LNCaP clone FGC (cell line): Measurements from ENCODE around the gene BCOR.

Source experiments
- DNase-seq: peaks from one replicate; pipeline ENCODE4 v3.0.0-alpha.2; 2011; ENCODE audit warnings: low read depth
- H3K4me3 ChIP-seq: 2 replicates; pipeline ENCODE4 v1.5.1; 2011; ENCODE audit warnings: mild to moderate bottlenecking, low read depth, low read length, control low read depth
- CTCF ChIP-seq: IDR thresholded peaks from 2 replicates; pipeline ENCODE4 v1.5.1; 2012; ENCODE audit warnings: mild to moderate bottlenecking; ENCODE audit not compliant: control insufficient read depth, insufficient read depth; ENCODE audit errors: extremely low read depth

Gene BCOR

DNA sequence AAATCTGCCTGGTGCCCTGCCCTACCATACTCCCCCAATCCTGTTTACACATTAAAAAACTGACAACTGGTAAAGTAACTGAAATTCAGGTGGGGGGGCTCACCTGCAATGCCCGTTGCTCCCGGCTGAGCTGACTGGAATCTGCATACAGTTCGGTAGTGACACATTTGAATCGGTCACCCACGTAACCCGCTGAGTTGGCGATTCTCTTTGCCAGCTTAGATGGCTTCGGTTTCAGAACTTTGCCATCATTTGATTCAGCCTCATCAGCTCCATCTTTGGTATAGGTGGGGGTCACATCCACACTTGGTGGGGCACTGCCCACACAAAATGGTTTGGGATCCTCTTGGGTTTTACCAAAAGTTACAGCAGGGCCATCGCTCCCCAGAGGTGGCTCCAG is 25.5 kb downstream of the BCOR start:
- DNase-seq: no peak
- TF ChIP-seq CTCF: no peak
- no peak overlapping the region for H3K4me3 ChIP-seq

- H3K4me3 ChIP-seq: no peak overlapping the region
- TF ChIP-seq CTCF: no peak
- DNase-seq: no peak
Observed at GRCh38 chrX:40068048-40068447, 29.7 kb downstream of the BCOR start.

DNA sequence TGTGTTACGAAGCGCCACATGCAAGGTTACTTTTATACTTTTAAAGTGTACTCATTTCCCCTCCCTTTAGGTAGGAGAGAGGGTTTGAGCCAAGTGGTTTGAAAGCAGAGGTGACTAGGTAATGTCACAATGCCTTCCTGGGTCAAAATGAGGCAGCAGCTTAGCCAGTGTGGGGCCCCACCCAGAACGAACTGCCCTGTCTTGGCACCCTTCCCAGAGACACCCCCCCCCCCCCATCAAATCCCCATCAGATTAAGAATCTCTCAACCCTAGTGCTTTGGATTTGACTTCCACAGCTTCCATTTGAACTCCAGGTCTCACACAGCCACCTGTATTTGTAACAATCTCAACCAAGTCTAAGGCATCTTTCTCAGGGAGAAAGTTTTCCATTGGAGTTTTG is 31.1 kb downstream of the BCOR start:
- no peak for DNase-seq
- no peak overlapping the region for H3K4me3 ChIP-seq
- no peak for TF ChIP-seq CTCF

- TF ChIP-seq CTCF: no peak
- DNase-seq: no peak
- H3K4me3 ChIP-seq: no peak overlapping the region
Observed at GRCh38 chrX:40065296-40066046, 32.3 kb downstream of the BCOR start.

DNA sequence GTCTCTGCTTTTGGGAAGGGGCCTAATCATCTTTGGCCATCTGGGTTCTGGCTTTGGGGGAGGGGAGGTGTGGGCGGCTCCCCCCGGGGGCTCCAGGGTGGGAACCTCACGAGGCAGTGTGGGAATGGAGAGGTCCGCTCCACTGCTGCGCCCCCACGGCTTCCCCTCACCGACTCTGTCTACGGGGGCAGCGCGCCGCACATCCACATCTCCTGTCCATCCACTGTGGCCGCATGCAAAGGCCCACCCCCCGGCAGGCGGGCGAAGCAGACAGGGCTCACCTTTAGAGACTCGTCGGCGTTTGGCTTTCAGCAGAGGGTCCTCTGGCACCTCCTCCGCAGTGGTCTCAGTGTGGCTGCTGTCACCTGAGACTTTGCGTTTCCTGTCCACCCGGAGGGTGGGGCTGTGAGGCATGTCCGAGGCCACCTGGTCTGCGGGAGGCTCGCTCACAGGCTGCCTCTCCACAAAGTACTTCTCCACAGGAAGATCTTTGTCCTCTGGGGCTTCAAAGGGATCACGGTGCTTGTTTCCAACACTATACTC is 33.6 kb downstream of the BCOR start:
- DNase-seq: no peak
- H3K4me3 ChIP-seq: no peak overlapping the region
- TF ChIP-seq CTCF: no peak

GRCh38 chrX:40063555-40063954 is 34.2 kb downstream of the BCOR start:
- no peak for TF ChIP-seq CTCF
- no peak for DNase-seq
- no peak overlapping the region for H3K4me3 ChIP-seq
